Renal pelvis (tissue), 4 donors: ENCODE data around the gene UQCRC2. TPM values are rescaled to one million over a fixed set of nuclear protein-coding genes. Genes with fewer than 3 reads are reported as not detected.
"Not testable (repeated sequence)": the region's sequence is repeated elsewhere in the genome, so short reads cannot be mapped to it uniquely, and the experiment has no call there.

ENCODE experiments used
- DNase-seq: peaks from one replicate; pipeline ENCODE4 v3.0.0-alpha.2; 2013
- polyA plus RNA-seq, 3 donors: library from polyadenylated mRNA; unstranded; fragments of 120-200 nt; gene quantifications; one replicate each; pipeline ENCODE4 v1.2.1, GENCODE V29; 2013; ENCODE audit not compliant: insufficient read length in 3 of 3

UQCRC2 gene
- polyA plus RNA-seq, 3 donors = 296 to 352 (median 310) TPM

DNA sequence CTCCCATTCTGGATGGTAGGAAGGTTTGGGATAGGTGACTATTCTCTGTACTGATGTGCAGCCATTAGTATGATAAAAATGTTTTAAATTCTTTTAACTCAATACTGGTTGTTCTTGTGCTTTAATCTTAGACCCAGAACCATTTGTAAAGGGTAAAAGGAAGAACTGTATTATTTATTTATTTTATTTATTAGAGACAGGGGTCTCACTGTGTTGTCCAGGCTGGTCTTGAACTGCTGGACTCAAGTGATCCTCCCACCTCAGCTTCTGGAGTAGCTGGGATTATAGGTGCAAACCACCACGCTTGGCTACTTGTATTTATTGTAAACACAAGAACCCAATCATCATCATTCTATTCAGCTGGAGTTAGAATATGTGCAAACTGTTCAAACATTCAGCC lies 52.6 kb downstream of the UQCRC2 start:
- DNase-seq = no peak

GRCh38 chr16:22006636-22007035 lies 53.5 kb downstream of the UQCRC2 start:
- DNase-seq = no peak

DNA sequence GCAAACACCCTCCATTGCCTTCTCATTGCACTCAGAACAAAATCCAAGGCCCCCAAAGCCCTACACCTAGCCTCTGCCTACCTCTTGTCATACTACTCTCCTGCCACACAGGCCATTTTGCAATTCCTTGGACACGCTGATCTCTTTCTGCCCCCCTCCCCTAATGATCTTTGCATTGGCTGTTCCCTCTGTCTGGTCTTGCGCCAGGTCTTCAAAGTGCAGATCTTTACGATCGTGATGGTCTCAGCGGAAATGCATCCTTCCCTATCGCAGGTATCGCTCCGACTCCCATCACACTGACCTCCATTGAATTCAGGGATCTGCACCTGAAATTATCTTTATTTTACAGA lies 54.0 kb downstream of the UQCRC2 start:
- no peak for DNase-seq

GRCh38 chr16:22007509-22008214 lies 54.5 kb downstream of the UQCRC2 start, which contains the start of gene MOSMO:
Gene MOSMO (plus strand): TSS chr16:22008111. CDS start chr16:22008302, 191 bp downstream.
- DNase-seq = no peak

GRCh38 chr16:22008215-22009059 lies 55.3 kb downstream of the UQCRC2 start:
- no peak for DNase-seq

- no peak for DNase-seq
Measured at GRCh38 chr16:22010902-22011301, 57.7 kb downstream of the UQCRC2 start.

- no peak for DNase-seq
Measured at GRCh38 chr16:22012241-22012640, 59.1 kb downstream of the UQCRC2 start.

GRCh38 chr16:22013486-22013885 lies 60.3 kb downstream of the UQCRC2 start:
- no peak for DNase-seq

DNA sequence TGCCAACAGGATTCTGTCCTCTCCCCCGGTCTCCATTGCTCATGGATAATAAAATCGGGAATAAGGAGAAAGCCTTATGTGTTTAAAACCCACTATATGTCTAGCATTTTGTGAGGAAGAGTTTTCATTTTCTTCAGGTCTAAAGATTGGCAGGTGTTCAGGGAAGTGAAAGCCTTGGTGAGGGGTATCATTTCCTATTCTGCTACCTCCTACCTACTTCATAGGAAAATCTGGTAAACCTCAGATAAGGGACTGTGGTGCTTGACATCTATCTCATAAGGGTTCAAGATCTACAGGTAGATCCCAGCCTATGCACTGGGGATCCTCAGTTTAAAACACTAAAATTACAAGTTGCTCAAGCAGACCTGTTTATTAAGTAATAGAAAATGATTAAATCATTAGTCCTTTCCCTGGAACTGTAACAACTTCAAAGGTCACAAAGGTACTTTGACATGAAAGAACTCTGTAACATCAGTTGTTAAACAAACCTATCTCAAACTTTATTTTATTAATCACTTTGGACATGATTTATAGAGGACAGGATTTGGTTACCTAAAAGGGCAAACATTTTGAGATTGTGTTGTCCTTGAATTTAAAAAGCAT lies 61.2 kb downstream of the UQCRC2 start:
- DNase-seq = no peak

DNA sequence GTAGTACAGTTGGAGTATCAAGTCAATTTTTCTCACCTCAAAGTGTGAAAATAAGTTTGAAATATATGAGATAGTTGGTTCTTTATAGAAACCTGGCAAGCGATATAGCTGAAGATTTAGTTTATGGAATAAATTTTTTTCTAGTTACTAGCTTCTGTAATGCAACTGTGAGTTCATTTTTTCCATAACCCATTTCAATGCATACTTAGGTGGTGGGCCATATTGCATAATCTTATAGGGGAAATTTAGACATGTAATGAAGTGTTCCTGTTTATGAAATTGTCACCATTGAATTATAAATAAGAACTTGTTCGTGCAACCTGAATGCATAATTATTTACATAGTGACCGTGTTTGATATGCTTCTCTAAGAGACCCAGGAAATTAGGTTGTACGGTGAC lies 63.8 kb downstream of the UQCRC2 start:
- DNase-seq = no peak

- DNase-seq = no peak
Measured at GRCh38 chr16:22018559-22018958, 65.4 kb downstream of the UQCRC2 start.

- no peak for DNase-seq
Measured at GRCh38 chr16:22022151-22022550, 69.0 kb downstream of the UQCRC2 start.

- no peak for DNase-seq
Measured at GRCh38 chr16:22023505-22023904, 70.3 kb downstream of the UQCRC2 start.

DNA sequence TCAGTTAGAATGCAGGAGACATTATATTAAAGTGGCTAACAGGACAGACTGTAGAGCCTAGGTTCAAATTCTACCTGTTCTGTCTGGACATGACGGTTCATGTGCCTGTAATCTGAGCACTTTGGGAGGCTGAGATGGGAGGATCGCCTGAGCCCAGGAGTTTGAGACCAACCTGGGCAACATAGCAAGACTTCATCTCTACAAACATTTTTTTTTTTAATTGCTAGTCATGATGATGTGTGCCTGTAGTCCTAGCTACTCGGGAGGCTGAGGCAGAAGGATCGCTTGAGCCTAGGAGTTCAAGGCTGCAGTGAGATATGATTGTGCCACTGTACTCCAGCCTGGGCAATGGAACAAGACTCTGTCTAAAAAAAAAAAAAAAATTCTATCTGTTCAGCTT lies 71.6 kb downstream of the UQCRC2 start:
- not testable (repeated sequence) for DNase-seq

DNA sequence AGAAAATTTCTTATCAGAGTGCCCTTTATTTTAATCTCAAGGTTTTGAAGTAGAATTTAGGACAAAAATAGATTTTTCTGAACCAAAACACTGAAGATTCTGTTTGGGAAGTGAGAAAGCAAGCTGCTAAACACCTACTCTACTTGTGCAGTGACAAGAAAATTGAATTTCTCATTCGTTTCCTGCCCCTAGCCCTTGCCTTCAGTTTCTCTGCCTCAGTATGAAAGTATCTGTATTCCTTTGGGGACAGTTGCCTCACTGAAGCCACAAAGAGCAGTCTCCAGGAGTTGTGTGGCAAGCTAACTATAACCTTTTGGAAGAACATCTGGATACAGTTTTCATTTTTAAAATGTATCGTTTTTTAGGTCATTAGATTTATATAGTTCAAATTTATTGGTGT lies 74.5 kb downstream of the UQCRC2 start:
- no peak for DNase-seq

GRCh38 chr16:22029632-22030031 lies 76.5 kb downstream of the UQCRC2 start:
- DNase-seq = no peak

GRCh38 chr16:22030087-22030812 lies 77.1 kb downstream of the UQCRC2 start:
- no peak for DNase-seq

GRCh38 chr16:22031483-22032083 lies 78.4 kb downstream of the UQCRC2 start:
- DNase-seq = no peak
